ENCODE data around the gene NLGN3.

The NLGN3 gene

DNA sequence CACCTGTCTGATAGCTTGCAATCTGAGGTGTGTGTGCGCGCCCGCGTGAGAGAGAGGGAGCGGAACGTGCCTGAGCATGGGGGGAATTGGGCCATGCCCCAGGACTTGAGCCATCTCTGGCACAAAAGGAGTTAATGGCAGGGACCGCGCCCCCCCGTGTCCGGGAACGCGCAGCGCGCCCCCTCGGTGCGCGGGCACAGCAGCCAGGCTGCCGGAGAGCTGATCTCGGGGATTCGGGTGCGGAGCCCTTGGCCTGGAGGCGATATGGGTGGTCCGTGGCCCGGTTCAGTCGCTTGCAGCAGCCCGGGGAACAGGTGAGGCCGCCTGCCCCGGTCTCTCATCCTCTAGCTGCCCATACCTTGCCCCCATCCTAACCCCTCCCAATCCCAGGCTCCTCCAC is at the start of gene NLGN3:
Gene NLGN3, plus strand, starts transcription at position 191 of the 400 bp plus-strand sequence. CDS start 2,909 bp downstream, outside the sequence.
- H3K4me3 ChIP-seq (ENCODE audit: low read depth, low read length): peak within 1 kb of the TSS; percentile 20
- no peak for DNase-seq (ENCODE audit: low read depth)

GRCh38 chrX:71095033-71095432 is 49.6 kb upstream of the NLGN3 start:
- DNase-seq (ENCODE audit: low read depth): no peak
- H3K4me3 ChIP-seq (ENCODE audit: low read depth, low read length): peak overlapping the region; percentile 62

- DNase-seq (ENCODE audit: low read depth): peak; percentile 42
- H3K4me3 ChIP-seq (ENCODE audit: low read depth, low read length): peak within 1 kb of the TSS; percentile 62
Observed at GRCh38 chrX:71095555-71095980, 49.1 kb upstream of the NLGN3 start, which contains the start of gene FOXO4. TSS of gene FOXO4 (plus strand) at chrX:71095851. CDS start at chrX:71096529, 678 bp downstream.

- DNase-seq (ENCODE audit: low read depth): no peak
- H3K4me3 ChIP-seq (ENCODE audit: low read depth, low read length): peak overlapping the region; percentile 62
Observed at GRCh38 chrX:71095981-71096759, 48.5 kb upstream of the NLGN3 start.

- peak overlapping the region; percentile 62 for H3K4me3 ChIP-seq (ENCODE audit: low read depth, low read length)
- no peak for DNase-seq (ENCODE audit: low read depth)
Observed at GRCh38 chrX:71096760-71097032, 47.9 kb upstream of the NLGN3 start.

DNA sequence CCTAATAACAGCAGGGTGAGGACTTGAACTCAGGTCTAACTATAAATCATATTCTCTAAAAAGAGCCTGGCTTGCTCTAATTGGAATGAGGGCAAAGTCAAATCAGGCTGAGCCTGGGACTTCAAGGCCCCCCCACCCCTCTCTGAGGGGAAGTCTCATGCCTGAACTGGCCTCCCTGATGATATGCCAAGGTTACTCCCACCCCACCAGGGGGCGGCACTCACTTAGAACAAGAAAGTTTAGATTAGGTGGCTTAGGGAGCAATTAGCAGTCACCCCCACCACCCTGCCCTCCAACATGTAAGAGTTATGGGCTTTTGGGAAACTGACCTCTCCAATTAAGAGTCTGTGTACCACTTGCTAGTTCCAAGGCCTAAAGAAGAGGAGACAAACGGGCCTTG is 46.3 kb upstream of the NLGN3 start:
- DNase-seq (ENCODE audit: low read depth): no peak
- H3K4me3 ChIP-seq (ENCODE audit: low read depth, low read length): no peak overlapping the region

DNA sequence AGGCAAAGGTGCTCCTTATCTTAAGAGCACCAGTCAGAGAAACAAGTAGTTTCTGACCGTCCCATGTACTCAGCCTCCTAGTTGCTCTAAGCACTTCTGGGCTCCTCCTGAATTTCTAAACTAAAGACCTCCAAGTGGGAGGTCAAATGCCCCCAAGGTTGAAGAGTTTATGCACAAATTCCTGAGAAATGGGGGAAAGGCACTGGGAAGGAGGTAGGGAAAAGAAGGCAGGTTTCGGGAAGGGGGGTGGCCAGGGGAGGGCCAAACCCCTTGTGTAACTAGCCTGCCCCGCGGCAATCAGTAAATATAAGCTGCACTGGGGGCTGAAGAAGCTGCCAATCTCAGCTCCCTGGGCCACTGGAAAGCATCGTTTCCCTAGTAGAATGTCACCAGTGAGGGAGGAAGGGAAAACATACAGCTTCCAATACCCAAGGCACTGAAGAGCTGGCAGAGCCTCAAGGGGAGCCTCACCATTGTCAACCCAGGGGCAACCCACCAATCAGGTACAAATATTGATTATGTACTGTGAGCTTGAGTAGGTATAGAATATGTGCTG is 45.6 kb upstream of the NLGN3 start:
- DNase-seq (ENCODE audit: low read depth): no peak
- no peak overlapping the region for H3K4me3 ChIP-seq (ENCODE audit: low read depth, low read length)

- no peak for DNase-seq (ENCODE audit: low read depth)
- no peak overlapping the region for H3K4me3 ChIP-seq (ENCODE audit: low read depth, low read length)
Observed at GRCh38 chrX:71099736-71100135, 44.9 kb upstream of the NLGN3 start.

DNA sequence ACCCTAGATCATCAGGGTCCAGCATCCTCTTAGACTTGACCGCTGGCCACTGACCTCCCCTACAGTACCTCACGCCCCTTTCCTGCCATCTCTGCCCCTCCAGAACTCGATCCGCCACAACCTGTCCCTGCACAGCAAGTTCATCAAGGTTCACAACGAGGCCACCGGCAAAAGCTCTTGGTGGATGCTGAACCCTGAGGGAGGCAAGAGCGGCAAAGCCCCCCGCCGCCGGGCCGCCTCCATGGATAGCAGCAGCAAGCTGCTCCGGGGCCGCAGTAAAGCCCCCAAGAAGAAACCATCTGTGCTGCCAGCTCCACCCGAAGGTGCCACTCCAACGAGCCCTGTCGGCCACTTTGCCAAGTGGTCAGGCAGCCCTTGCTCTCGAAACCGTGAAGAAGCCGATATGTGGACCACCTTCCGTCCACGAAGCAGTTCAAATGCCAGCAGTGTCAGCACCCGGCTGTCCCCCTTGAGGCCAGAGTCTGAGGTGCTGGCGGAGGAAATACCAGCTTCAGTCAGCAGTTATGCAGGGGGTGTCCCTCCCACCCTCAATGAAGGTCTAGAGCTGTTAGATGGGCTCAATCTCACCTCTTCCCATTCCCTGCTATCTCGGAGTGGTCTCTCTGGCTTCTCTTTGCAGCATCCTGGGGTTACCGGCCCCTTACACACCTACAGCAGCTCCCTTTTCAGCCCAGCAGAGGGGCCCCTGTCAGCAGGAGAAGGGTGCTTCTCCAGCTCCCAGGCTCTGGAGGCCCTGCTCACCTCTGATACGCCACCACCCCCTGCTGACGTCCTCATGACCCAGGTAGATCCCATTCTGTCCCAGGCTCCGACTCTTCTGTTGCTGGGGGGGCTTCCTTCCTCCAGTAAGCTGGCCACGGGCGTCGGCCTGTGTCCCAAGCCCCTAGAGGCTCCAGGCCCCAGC is 43.8 kb upstream of the NLGN3 start:
- DNase-seq (ENCODE audit: low read depth): no peak

DNA sequence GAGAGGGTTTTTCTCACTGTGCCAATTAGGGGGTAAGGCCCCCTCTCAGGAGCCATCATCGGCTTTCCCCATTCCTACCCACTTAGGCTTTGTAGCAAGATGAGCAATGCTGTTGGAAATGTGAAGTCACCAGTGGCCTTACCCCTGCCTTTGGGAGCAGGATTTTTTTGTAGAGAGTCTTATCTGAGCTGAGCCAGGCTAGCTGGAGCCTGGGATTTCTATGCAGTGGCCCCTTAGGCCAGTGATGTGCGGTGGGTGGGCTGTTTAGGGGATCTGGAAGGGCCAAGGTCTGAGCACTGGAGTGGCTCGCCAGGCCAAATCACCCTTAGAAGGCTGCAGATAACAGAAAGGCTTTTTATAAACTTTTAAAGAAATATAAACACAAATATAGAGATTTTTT is 42.3 kb upstream of the NLGN3 start:
- no peak for DNase-seq (ENCODE audit: low read depth)

More for the DNA sequence above, 43.8 kb upstream of the NLGN3 start:
- no peak overlapping the region for H3K4me3 ChIP-seq (ENCODE audit: low read depth, low read length)

DNA sequence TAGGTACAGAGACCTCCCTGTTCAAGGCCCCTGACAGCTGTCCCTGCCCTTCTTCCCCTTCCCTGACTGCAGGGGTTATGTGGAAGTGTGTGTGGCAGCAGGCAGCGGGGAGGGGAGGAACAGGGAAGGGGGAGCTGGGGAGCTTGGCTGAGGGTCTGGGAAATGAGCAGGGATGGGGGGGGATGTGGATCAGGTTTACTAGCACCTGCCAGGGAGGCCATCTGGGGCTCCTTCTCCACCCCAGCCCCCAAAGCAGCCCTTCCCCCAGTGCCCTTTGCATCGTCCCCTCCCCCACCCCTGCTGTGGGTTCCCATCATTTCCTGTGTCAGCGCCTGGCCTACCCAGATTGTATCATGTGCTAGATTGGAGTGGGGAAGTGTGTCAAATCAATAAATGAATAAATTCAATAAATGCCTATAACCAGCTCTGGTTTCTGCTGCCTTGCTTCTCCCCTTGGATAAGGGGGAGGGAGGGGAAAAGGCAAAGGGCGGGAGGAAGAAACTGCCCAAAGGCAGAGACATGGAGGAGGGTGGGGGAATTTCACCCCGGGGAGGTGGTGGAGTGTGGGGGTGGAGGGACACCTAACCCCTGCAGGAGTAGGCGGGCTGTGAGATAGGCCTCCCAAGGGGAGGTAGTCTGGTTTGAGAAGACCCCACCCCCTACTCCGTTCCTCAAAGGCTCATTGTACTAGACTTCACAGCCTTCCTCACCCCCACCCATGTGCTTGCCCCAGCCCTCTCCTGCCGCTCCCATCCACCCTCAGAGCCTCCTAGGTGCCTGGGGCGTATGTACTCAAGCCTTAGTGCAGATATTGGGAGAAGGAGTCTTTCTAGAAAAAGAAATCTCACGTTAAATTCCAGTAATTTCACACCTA is 41.3 kb upstream of the NLGN3 start:
- no peak overlapping the region for H3K4me3 ChIP-seq (ENCODE audit: low read depth, low read length)
- no peak for DNase-seq (ENCODE audit: low read depth)

More for the DNA sequence above, 42.3 kb upstream of the NLGN3 start:
- no peak overlapping the region for H3K4me3 ChIP-seq (ENCODE audit: low read depth, low read length)

DNA sequence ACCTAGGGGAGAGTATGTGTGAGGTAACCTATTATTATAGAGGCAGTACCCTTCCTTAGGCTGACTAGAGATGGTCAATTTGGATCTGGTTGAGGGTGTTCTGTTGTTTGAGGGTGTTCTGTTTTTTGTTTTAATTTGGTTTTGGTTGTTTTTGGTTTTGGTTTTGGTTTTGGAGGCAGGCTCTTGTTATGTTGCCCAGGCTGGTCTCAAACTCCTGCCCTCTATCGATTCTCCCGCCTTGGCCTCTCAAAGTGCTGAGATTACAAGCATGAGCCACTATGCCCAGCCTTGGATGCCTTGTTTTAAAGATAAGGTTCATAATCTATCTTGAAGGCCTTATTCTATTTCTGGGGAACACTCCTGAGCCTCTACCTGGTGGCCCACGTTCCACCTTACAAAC is 39.0 kb upstream of the NLGN3 start:
- H3K4me3 ChIP-seq (ENCODE audit: low read depth, low read length): no peak overlapping the region
- DNase-seq (ENCODE audit: low read depth): no peak

DNA sequence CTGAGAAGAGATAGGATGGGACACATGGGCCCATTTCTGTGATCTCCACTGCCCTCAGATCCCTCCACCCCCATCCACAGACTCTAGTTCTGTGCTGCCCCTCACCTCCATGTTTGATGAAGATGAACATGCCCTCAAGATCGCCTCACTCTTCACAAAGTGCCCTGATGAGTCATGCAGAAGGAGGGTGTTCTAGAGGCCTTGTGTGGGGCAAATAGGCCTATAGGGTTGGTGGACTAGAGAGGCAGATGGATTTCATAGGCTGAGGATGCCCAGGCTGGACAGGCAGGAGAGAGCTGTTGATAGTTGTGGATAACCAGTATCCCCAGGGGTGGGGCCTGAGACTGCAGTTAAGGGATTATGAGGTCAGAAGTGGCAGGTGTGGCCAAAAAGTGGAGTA is 38.2 kb upstream of the NLGN3 start, which contains the start of gene CXorf65:
Gene CXorf65, minus strand, starts transcription at position 314 of the 400 bp plus-strand sequence. Its CDS starts 184 bp downstream, at position 130.
- DNase-seq (ENCODE audit: low read depth): no peak

GRCh38 chrX:71107245-71107644 is 37.4 kb upstream of the NLGN3 start:
- DNase-seq (ENCODE audit: low read depth): no peak
- H3K4me3 ChIP-seq (ENCODE audit: low read depth, low read length): no peak overlapping the region

More for the DNA sequence above, 38.2 kb upstream of the NLGN3 start, which contains the start of gene CXorf65:
- no peak within 1 kb of the TSS for H3K4me3 ChIP-seq (ENCODE audit: low read depth, low read length)

DNA sequence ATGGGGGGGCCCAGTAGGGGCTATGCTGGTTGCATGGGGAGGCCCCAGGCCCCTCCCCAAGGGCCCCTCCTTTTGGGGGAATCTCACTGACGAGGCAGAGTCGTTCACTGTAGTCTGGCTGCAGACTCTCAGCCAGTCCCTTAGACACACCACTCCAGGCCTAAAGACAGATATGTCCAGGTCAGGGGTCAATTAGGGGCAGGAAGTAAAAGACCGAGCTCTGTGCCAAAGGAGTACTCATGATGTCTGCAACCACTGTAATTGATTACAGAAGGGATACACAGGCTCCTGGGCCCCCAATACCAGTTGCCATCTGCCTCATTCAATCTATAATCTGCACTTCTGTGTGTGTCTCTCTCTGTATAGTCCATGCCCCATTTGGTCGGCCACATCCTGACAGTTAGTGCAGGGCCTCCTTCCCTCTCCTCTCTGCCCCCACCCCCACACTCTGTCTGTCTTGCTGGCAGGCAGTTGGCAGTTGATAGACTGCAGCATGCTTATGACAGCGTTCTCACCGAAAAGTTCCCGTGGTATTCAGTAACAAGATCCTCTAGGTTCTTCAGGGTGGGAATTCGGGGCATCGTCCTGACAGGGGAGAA is 36.8 kb upstream of the NLGN3 start:
- no peak for DNase-seq (ENCODE audit: low read depth)
- no peak overlapping the region for H3K4me3 ChIP-seq (ENCODE audit: low read depth, low read length)

GRCh38 chrX:71109051-71109450 is 35.6 kb upstream of the NLGN3 start:
- H3K4me3 ChIP-seq (ENCODE audit: low read depth, low read length): no peak overlapping the region
- no peak for DNase-seq (ENCODE audit: low read depth)

GRCh38 chrX:71111141-71111843 is 33.3 kb upstream of the NLGN3 start, which contains the start of gene IL2RG:
TSS of gene IL2RG (minus strand) at chrX:71111577. CDS start at chrX:71111539, 38 bp downstream.
- no peak for DNase-seq (ENCODE audit: low read depth)
- no peak within 1 kb of the TSS for H3K4me3 ChIP-seq (ENCODE audit: low read depth, low read length)

GRCh38 chrX:71111921-71112431 is 32.7 kb upstream of the NLGN3 start:
- no peak for DNase-seq (ENCODE audit: low read depth)
- H3K4me3 ChIP-seq (ENCODE audit: low read depth, low read length): no peak overlapping the region

Measured in skeletal muscle cell (primary cell).